Neural cell (in vitro differentiated cells): Measurements from ENCODE around the gene CRLF2.

ENCODE experiments used
- CTCF ChIP-seq: fragments of 450-650 bp; IDR thresholded peaks from 2 replicates; pipeline ENCODE4 v1.5.1; 2014; ENCODE audit warnings: antibody characterized with exemption, mild to moderate bottlenecking, moderate library complexity; ENCODE audit not compliant: poor library complexity, severe bottlenecking
- EZH2 ChIP-seq: fragments of 200-600, 300-800 bp; shearing (Covaris generic), sonication (generic); IDR thresholded peaks from 2 replicates; pipeline ENCODE4 v1.6.1; 2014; ENCODE audit warnings: antibody characterized with exemption, low read length, borderline replicate concordance, mild to moderate bottlenecking; ENCODE audit not compliant: insufficient read depth, poor library complexity, severe bottlenecking
- POLR2AphosphoS5 ChIP-seq: IDR thresholded peaks from 2 replicates; pipeline ENCODE4 v1.6.1; 2012
- RAD21 ChIP-seq: fragments of 450-650 bp; conservative IDR thresholded peaks from 2 replicates; pipeline ENCODE4 v1.6.1; 2014; ENCODE audit warnings: antibody characterized with exemption, mild to moderate bottlenecking, moderate library complexity

GRCh38 chrX:1213971-1214370 lies 1.5 kb upstream of the CRLF2 start:
- TF ChIP-seq POLR2AphosphoS5 (no peak), CTCF (no peak), RAD21 (no peak), EZH2 (no peak)
